BLaER1 treated with 17β-estradiol and CSF1 and Interleukin-3, amounts not matched to agents 10 nM and 100 nM (cell line): ENCODE measurements around the gene COG5.

Experiments used
- H3K27ac ChIP-seq, 11 experiments: shearing (Covaris generic); formaldehyde crosslinking; 2 replicates each; pipeline ENCODE4 v1.8.1; 2022
- H3K27me3 ChIP-seq, 11 experiments: shearing (Covaris generic); formaldehyde crosslinking; 2 replicates each; pipeline ENCODE4 v1.8.1; 2022
- H3K36me3 ChIP-seq, 11 experiments: shearing (Covaris generic); formaldehyde crosslinking; 2 replicates each; pipeline ENCODE4 v1.8.1; 2022
- H3K4me1 ChIP-seq, 10 experiments: shearing (Covaris generic); formaldehyde crosslinking; 2 replicates each; pipeline ENCODE4 v1.8.1; 2022
- H3K4me2 ChIP-seq, 11 experiments: shearing (Covaris generic); formaldehyde crosslinking; 2 replicates each; pipeline ENCODE4 v1.8.1; 2022
- H3K4me3 ChIP-seq, 10 experiments: shearing (Covaris generic); formaldehyde crosslinking; 2 replicates each; pipeline ENCODE4 v1.8.1; 2022
- H3K9ac ChIP-seq, 11 experiments: shearing (Covaris generic); formaldehyde crosslinking; 2 replicates each; pipeline ENCODE4 v1.8.1; 2022
- H3K9me3 ChIP-seq, 11 experiments: shearing (Covaris generic); formaldehyde crosslinking; replicated peaks in 1 of 11; 2 replicates each; pipeline ENCODE4 v1.8.1; 2022
- H4K20me1 ChIP-seq, 11 experiments: shearing (Covaris generic); formaldehyde crosslinking; 2 replicates each; pipeline ENCODE4 v1.8.1; 2022
- Cebpa-rat ChIP-seq, 11 experiments: shearing (Covaris generic); IDR thresholded peaks; 2 replicates each; pipeline ENCODE4 v1.8.1; 2022

COG5 gene

DNA sequence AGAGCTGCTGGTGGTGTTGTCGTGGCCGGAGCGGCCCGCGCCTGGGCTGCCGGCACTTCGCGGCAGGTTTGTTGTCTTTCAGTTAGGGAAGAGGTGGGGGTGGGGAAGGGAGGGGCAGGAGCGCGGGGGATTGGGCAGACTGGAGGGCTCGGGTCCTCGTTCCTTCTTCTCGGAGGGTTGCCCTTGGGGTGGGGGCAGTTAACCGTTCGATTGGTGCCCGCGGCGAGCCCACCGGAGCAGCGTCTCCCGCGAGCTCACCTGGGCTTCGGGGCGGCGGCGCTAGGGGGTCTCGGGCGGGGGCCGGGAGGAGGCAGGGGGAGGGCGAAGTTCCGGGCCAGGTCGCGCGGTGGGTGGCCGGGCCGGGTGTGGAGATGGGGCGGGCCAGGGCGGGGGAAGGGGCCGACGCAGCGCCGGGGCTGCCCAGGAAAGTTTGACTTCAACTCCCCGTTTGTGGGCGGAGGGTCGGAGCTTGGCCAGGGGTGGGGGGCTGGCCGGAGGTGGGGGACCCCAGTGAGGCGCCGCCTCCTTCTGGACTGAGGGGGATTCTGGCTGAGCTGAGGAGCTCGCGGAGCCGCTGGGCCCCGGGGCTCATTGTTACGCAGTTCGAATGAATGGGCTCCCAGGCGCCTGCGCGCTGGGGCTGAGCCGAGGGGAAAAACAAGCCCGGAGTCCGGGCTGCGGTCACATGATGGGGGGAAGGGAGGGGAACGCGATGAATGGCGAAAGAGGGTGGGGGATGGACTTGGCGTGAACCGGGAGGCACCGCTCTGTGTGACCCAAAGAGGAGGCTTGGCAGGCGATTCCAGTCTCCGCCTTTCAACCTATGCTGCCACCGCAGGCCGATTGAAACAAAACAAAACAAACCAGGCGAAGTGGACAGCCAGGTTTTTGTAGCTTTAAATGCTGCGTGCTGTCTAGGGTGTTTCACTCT lies 394.3 kb downstream of the COG5 start:
- no peaks in the 10 kb centered on the region for H3K27me3 ChIP-seq
- H3K4me1 ChIP-seq, result peaks cover 8 to 45% (median 30%) of the 10 kb centered on the region in 10 experiments
- H4K20me1 ChIP-seq, result peaks cover 14 to 47% (median 32%) of the 10 kb centered on the region in 11 experiments; a peak in 21 of 22 replicates
- peak overlapping the region; percentile 91 to 100 (median 98) for H3K9ac ChIP-seq
- H3K9me3 ChIP-seq, result no peaks in the 10 kb centered on the region
- H3K36me3 ChIP-seq, result peaks cover 0 to 22% (median 6%) of the 10 kb centered on the region in 11 experiments; a peak in 6 of 22 replicates
- H3K27ac ChIP-seq, result peak overlapping the region; percentile 81 to 99 (median 96)
- H3K4me3 ChIP-seq, result peak overlapping the region; percentile 68 to 86 (median 81)
- H3K4me2 ChIP-seq, result peak overlapping the region; percentile 77 to 94 (median 80)
- TF ChIP-seq Cebpa-rat (IDR thresholded peaks at IDR 0.05), result peak in 7 of 11 experiments; percentile 12 to 57 (median 27); a peak in 6 of 22 replicates

DNA sequence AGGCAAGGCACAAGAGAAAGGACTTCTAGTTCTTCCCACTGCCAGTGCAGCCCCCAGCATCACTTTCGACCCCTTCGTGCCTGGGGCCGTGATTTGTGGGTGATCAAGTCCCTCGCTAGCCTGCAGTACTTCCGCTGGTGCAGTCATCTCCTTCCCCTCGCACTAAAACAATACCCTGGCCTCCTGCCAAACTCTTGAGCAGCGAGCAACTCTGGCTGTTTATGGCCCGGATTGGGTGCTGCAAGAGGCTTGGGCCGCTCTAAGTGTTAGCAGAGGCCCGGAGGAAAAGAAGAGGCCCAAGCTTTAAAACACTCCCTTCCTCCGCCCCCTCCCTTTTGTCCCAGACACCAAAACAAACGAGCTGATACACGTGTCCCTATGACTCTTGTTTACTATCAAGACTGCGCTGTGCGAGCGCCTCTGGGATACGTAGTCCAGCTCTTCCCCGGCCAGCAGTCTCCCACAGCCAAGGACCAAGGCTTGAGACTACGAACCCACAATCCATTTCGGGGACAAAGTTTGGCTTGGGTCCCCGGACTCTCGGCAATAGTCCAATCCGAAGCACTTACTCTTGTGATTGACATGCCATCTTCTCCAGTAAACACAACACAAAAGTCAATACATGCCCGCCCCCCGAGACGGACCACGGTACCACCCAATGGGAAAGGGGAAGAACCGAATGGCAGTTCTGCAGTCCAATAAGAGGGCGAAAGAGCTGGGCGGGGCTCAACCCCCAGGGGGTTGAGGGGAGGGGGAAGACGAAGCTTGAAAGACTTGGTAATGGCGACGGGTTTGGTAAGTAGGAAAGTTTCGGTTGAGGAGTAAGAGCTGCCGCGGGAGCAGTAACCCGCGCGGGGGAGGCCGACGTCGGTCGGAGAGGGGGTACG lies 395.2 kb downstream of the COG5 start, which contains the start of gene HBP1:
Gene HBP1 (plus strand): TSS at position 771 of the 887 bp plus-strand sequence. CDS start 10,891 bp downstream, outside the sequence.
- peaks cover 8 to 36% (median 27%) of the 10 kb centered on the region in 10 experiments; a peak in 19 of 20 replicates for H3K4me1 ChIP-seq
- H3K9me3 ChIP-seq, result no peaks in the 10 kb centered on the region
- H3K27me3 ChIP-seq, result no peaks in the 10 kb centered on the region
- TF ChIP-seq Cebpa-rat (IDR thresholded peaks at IDR 0.05), result no peak
- H4K20me1 ChIP-seq, result peaks cover 5 to 38% (median 23%) of the 10 kb centered on the region in 11 experiments; a peak in 17 of 22 replicates
- H3K4me2 ChIP-seq, result peak within 1 kb of the TSS; percentile 83 to 98 (median 94)
- H3K4me3 ChIP-seq, result peak within 1 kb of the TSS; percentile 68 to 86 (median 81)
- H3K27ac ChIP-seq, result peak within 1 kb of the TSS; percentile 86 to 99 (median 96)
- peak within 1 kb of the TSS; percentile 91 to 100 (median 98) for H3K9ac ChIP-seq
- peaks cover 0 to 13% (median 6%) of the 10 kb centered on the region in 11 experiments; a peak in 5 of 22 replicates for H3K36me3 ChIP-seq

DNA sequence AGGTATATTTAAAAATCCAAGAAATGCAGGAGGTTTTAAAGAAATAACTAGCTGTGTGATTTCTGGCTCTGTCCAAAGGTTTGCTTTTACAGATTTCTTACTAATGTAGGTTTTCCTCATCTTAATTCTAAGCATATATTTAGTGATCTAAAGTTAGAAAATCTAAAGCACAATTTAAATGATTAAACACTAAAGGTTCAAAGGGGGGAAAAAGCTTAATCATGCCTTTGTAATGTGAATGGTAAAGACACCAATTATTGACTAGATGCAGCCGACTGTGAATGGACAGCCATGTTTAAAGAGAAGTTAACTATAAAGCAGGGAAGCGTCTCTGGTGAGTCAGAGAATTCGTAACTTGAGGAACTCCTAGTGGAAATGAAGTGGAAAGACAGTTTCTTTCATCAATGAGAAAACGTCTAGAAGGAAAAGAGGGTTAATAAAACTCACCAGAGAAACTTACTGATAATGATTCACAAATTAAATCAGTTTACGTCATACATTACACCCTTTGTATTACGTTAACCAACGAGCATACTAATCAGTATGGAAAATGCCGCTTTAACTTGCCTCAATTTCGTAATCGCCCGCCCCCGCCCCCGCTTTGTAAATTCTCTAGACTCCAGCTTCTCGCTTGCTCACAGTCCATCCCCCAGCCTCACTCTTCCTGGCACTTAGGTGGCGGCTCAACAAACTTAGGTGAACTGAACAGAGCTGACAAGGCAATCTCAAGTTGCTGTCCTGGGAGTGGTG lies 396.1 kb downstream of the COG5 start:
- TF ChIP-seq Cebpa-rat (IDR thresholded peaks at IDR 0.05), result peak in 5 of 11 experiments; percentile 14 to 63 (median 41); a peak in 5 of 22 replicates
- H3K4me2 ChIP-seq, result peak overlapping the region; percentile 83 to 98 (median 94)
- peaks cover 0 to 30% (median 16%) of the 10 kb centered on the region in 11 experiments; a peak in 16 of 22 replicates for H4K20me1 ChIP-seq
- peak overlapping the region; percentile 86 to 99 (median 94) for H3K27ac ChIP-seq
- H3K4me1 ChIP-seq, result peaks cover 8 to 28% (median 20%) of the 10 kb centered on the region in 10 experiments; a peak in 19 of 20 replicates
- H3K36me3 ChIP-seq, result peaks cover 0 to 9% (median 6%) of the 10 kb centered on the region in 11 experiments; a peak in 5 of 22 replicates
- no peaks in the 10 kb centered on the region for H3K9me3 ChIP-seq
- peak overlapping the region; percentile 83 to 99 (median 93) for H3K9ac ChIP-seq
- peak overlapping the region; percentile 63 to 83 (median 70) for H3K4me3 ChIP-seq
- H3K27me3 ChIP-seq, result no peaks in the 10 kb centered on the region

DNA sequence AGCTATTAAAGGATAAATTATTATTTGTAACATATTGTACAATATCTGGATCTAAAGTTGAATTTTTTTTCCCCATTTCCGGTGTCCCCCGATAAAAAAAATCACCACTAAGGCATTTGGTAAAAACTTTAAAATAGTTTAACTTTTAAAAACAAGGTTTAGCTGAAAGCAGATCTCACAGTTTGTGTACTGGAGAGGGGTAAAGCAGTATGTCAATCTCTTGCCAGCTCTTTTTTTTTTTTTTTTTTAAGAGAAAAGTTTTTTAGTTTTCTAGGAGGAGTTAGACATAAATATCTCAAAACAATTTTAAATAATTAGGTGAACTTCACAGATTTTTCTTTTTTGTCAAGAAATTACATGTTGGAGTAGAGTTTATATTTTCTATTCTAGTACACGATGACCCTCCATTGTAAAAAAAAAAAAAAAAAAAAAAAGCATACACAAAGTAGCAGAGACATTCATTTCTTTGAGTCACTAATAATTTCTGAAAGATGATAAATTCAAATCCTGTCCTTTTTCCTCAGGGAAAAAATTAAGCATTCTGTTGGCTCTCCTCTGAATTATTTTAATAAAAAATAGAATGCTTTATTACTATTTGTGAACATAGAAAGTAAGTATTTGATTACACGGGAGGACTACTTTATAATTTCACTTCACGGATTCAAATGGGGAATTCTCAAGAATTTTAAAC lies 396.8 kb downstream of the COG5 start:
- peak overlapping the region; percentile 63 to 83 (median 70) for H3K4me3 ChIP-seq
- peak overlapping the region; percentile 83 to 98 (median 94) for H3K4me2 ChIP-seq
- H3K9ac ChIP-seq, result peak overlapping the region; percentile 83 to 99 (median 93)

DNA sequence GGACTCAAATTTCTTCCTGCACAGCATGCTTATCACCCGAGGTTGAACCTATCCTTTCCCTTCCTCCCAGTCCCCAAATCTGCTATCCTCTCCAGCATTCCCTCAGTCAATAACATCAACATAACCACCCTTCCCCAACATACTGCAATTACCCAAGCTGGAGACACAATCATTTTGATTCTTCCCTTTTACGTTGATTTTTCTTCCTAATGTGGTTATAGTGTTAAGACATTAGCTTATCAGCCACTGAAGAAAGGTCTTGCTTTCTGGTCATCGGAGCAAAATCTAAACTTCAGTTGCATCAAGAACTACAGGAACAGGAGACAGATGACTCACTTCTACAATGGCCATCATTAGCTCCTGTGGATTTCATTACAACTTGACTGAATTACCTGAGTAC lies 398.4 kb downstream of the COG5 start:
- Histone ChIP-seq H3K4me3 (no peak overlapping the region), H3K4me1 (peaks cover 0 to 16% (median 8%) of the 10 kb centered on the region in 10 experiments; a peak in 14 of 20 replicates), H3K36me3 (no peaks in the 10 kb centered on the region), H3K4me2 (no peak overlapping the region), H3K27me3 (no peaks in the 10 kb centered on the region), H3K27ac (no peak overlapping the region), H3K9me3 (no peaks in the 10 kb centered on the region), H3K9ac (no peak overlapping the region), H4K20me1 (peaks cover 0 to 6% (median 4%) of the 10 kb centered on the region in 11 experiments; a peak in 11 of 22 replicates)
- no peak for TF ChIP-seq Cebpa-rat (IDR thresholded peaks at IDR 0.05)

More for the DNA sequence above, 396.8 kb downstream of the COG5 start:
- Histone ChIP-seq H3K27me3 (no peaks in the 10 kb centered on the region), H3K36me3 (peaks cover 0 to 9% (median 5%) of the 10 kb centered on the region in 11 experiments; a peak in 5 of 22 replicates), H3K4me1 (peaks cover 8 to 28% (median 19%) of the 10 kb centered on the region in 10 experiments; a peak in 19 of 20 replicates), H4K20me1 (peaks cover 0 to 22% (median 15%) of the 10 kb centered on the region in 11 experiments; a peak in 14 of 22 replicates), H3K27ac (peak overlapping the region; percentile 86 to 99 (median 94)), H3K9me3 (no peaks in the 10 kb centered on the region)
- no peak for TF ChIP-seq Cebpa-rat (IDR thresholded peaks at IDR 0.05)

DNA sequence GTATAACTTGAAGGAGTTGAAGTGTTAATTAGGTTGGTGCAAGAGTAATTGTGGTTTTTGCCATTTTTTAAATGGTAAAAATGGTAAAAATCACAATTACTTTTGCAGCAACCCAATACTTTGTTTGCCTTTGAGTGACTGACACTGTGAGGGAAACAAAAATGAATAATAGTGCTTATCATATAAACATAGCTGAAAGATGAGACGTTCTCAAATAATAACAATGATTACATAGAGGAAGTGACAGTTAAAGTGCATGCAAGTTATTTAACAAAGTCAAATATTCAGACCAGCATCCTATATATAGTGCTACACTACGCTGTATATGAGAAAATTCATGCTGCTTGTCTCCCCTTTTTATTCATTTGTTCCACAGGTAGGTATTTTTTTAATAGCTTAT lies 399.6 kb downstream of the COG5 start:
- Histone ChIP-seq H3K9ac (no peak overlapping the region), H3K4me3 (no peak overlapping the region), H3K27ac (no peak overlapping the region), H3K9me3 (no peaks in the 10 kb centered on the region), H4K20me1 (no peaks in the 10 kb centered on the region), H3K36me3 (no peaks in the 10 kb centered on the region), H3K4me1 (peaks cover 0 to 13% (median 7%) of the 10 kb centered on the region in 10 experiments; a peak in 11 of 20 replicates), H3K27me3 (no peaks in the 10 kb centered on the region), H3K4me2 (no peak overlapping the region)
- TF ChIP-seq Cebpa-rat (IDR thresholded peaks at IDR 0.05), result no peak

DNA sequence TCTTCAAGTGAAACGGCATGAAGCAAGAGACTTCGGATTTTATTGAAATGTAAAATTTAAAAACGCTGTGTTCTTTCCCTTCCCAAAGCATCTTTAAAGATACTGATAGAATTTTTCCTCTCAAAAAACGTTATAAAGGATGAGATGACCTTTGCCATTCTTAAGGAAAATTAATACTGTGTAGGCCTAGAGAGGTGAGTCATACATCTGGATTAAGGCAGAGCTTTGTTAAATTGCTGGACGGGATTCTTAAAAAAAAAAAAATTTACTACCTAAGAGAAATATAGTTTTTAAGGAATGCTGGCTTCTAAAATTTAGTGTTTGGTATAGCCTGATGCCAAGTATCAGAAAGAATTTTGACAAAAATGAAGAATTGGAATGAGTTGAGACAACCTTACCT lies 401.2 kb downstream of the COG5 start:
- no peak for TF ChIP-seq Cebpa-rat (IDR thresholded peaks at IDR 0.05)
- H3K27me3 ChIP-seq, result no peaks in the 10 kb centered on the region
- no peaks in the 10 kb centered on the region for H4K20me1 ChIP-seq
- H3K4me2 ChIP-seq, result no peak overlapping the region
- H3K27ac ChIP-seq, result no peak overlapping the region
- H3K4me3 ChIP-seq, result no peak overlapping the region
- no peaks in the 10 kb centered on the region for H3K36me3 ChIP-seq
- H3K9ac ChIP-seq, result no peak overlapping the region
- no peaks in the 10 kb centered on the region for H3K9me3 ChIP-seq
- peaks cover 0 to 13% (median 7%) of the 10 kb centered on the region in 10 experiments; a peak in 11 of 20 replicates for H3K4me1 ChIP-seq
